ENCODE measurements around the gene SMIM22.

Gene SMIM22

GRCh38 chr16:4795828-4796572, 831 bp downstream of the SMIM22 start:
- DNase-seq (ENCODE audit: low read depth in 1 of 2, low spot score in 1 of 2), result no peak

GRCh38 chr16:4796982-4797804, 2.0 kb downstream of the SMIM22 start:
- no peak for DNase-seq (ENCODE audit: low read depth in 1 of 2, low spot score in 1 of 2)

GRCh38 chr16:4797805-4798252, 2.7 kb downstream of the SMIM22 start:
- DNase-seq (ENCODE audit: low read depth in 1 of 2, low spot score in 1 of 2), result no peak

GRCh38 chr16:4798456-4798855, 3.3 kb downstream of the SMIM22 start:
- no peak for DNase-seq (ENCODE audit: low read depth in 1 of 2, low spot score in 1 of 2)

- no peak for DNase-seq (ENCODE audit: low read depth in 1 of 2, low spot score in 1 of 2)
Observed at GRCh38 chr16:4799171-4799855, 4.1 kb downstream of the SMIM22 start.

DNA sequence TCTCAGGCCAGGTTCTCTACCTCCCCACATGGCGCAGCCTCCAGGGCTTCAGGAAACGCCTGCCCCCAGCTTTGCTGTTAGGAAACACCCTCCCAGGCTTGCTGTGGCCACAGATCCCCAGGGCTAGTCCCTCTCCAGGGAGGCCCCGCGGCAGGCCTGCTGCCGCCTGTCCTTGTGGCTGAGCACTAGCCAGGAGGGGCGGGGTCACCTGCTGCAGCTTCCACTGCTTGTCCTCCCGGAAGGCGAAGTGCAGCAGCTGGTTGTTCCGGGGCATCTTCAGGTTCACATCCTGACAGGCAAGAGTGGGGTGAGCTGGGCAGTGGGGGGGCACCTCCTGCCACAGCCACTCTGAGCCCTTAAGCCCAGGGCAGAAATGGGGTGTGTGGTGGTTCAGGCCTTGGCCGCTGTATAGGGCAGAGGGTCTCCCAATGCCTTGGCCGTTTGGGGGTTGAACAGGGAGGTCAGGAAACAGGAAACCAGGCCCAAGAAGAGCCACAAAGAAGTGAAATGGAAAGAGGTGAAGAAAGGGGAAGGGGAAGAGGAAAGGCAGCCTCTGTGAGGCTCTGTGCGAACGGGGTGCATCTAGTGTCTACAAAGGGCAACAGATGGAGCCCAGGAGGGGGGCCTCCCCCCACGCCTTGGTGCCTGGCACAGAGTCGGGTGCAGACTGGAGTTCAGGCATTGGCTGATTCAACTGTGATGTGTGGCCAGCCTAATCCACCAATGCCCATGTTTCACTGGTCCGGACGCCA, 5.3 kb downstream of the SMIM22 start:
- DNase-seq (ENCODE audit: low read depth in 1 of 2, low spot score in 1 of 2), result no peak

DNA sequence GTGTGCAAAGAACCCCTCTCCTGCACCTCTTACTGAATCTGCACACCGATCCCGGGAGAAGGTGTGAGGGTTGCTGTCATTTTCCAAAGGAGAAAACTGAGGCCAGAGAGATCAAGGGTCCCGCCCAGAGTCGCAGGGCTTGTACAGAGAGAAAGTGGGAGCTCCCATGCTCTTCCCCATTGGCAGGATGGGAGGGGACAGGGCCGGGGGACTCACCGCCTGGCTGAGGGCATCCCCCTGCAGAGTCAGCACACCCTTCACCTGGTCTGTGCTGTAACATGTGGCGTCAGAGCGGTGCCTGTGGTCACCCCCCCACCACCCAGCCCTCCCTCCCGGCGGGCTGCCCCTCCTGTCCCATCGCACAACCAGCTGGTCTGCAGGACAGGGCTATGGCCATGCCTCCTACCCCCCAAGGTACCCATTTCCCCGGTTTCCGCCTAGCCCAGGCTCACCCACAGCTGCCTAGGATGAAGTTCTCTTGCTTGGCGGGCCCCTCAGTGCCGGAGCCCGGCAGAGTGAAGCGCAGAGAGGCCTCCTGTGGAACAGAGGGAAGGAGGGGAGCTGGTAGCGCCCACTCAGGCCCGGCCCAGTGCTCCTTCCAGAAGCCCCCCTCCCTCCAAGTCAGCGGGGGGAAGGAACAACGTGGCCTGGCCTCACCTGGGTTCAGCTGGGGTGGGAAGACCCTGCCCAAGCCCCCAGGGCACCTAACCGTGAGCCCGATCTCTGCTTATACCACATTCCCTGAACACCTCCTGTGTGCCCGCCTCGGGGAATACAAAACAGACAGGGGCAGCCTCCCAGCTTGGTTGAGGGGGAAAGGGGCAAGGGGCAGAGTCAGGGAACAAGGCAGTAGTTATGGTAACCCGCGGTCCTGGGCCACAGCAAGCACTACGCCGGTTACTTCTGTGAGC, 6.1 kb downstream of the SMIM22 start:
- DNase-seq (ENCODE audit: low read depth in 1 of 2, low spot score in 1 of 2), result no peak

DNA sequence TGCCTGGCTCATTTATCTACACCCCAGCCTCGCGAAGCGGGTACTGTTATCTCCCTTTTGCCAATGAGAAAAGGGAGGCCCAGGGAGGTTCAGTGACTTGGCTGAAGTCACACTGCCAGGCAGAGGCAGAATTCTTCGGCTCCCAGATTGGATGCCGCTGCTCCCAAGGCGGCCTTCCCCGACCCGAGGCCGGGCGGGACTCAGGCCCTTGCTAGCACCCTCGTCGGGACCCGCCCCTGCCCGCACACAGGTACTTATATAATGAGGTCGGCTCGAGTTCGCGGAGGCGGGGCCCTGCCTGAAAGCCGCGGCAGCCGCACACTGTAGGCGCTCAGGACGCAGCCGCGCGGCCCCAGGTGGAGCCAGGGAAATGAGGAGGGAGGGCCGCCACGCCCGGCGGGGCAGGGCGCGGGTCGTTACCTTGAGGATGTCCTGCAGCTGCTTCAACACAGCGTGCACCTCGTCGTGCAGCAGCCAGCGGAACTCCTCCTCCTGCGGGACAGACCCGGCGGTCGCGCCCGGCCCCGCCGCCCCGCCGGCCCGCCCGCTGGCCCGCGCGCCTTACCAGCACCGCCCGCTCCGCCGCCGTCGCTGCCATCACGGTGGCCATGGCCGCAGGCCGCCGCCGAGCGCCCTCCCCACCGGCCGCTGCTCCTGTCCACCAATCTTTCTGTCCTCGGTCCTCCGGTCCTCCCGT, 6.9 kb downstream of the SMIM22 start, which contains the start of gene ROGDI:
Gene ROGDI (minus strand): TSS at position 672 of the 697 bp plus-strand sequence. CDS start 62 bp downstream, at position 610.
- DNase-seq (ENCODE audit: low read depth in 1 of 2, low spot score in 1 of 2), result peak; percentile 59 to 67

DNA sequence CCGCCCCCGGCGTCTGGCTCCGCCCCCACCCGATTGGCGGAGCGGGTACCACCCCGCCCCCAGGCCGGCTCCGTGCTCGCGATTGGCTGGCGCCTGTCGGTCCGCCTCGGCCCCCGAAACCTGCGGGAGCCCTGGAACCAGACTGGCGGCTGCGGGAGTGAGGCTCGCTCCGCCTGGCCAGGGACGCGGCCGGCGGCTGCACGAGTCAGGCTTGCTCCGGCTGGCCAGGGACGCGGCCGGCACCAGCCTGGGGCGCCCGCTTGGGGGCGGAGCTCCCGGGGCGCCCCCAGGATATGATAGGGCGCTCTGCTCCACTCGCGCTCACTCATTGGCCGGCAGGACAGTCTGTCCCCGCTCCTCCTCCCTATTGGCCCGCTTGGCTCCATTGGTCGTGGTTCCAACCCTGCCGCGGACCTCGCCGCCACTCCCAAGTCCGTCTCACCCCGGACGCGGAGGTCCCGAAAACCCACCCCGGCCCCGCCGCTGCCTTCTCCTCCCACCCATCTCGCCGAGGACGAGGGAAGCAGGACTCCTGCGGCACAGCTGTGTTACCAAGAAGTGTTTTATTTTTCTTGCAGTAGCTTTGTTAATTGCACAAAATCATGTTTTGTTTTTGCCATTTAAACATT, 7.6 kb downstream of the SMIM22 start:
- DNase-seq (ENCODE audit: low read depth in 1 of 2, low spot score in 1 of 2), result peak; percentile 83 to 86

DNA sequence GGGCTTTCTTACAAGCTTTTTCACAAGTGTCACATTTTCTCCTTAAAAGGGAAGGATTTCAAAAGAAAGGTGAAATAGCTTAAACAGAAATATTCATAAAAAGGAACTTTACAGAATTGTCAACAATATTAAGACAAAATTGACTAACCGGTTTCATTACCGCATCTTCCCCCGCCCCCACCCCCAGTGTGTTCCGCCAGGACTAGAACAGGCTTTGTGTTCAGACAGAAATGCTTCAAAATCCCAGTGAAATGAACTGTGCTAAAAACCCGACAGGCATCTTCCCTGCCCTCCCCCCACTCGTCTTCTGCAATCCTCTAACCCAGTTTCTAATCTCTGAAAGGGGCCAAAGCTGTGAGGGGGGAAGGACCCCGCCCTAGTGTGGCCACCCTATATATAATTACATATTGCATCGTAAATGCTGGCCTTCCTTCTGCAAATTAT, 8.3 kb downstream of the SMIM22 start:
- DNase-seq (ENCODE audit: low read depth in 1 of 2, low spot score in 1 of 2), result no peak

DNA sequence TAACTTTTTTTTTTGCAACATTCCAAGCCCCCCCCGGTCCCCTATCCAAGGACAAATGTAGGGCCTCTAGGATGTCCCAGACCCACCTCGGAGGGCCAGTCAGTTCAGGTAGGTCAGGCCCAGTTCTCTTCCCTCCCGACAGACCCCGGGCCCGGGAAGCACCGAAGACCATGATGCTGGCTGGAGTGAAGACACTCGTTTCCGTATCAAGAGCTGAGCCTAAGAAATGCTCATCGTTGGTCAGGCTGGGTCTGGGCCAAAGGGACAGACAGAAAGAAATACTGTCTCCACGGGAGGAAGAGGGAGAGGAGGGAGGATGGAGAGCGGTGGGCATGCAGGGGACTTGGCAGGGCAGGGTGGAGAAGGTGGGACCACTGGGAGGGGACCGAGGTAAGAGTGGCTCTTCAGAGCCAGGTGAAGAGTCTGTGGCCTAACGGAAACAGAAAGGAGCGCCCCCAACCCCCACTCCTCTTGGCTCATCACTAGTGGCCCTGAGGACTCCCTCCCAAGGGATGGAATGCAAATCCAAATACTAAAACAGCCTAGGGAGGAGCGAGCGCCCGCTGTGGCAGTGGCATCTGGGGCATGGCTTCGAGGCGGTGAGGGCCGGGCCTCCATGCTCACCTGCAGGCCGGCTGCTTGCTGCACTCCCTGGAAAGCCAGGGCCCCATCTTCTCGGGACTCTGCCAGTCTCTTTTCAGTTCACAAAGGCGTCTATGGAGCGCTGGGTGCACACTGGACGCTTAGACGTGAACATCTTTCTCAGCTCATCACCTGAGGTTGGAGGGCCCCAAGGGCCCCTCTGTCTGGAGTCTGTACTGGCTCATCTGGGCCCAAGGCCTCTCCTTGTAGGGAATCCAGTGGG, 9.0 kb downstream of the SMIM22 start:
- DNase-seq (ENCODE audit: low read depth in 1 of 2, low spot score in 1 of 2), result no peak

GRCh38 chr16:4805231-4805630, 10.1 kb downstream of the SMIM22 start:
- no peak for DNase-seq (ENCODE audit: low read depth in 1 of 2, low spot score in 1 of 2)

GRCh38 chr16:4806280-4806679, 11.1 kb downstream of the SMIM22 start:
- DNase-seq (ENCODE audit: low read depth in 1 of 2, low spot score in 1 of 2), result no peak

GRCh38 chr16:4811242-4811641, 16.1 kb downstream of the SMIM22 start:
- no peak for DNase-seq (ENCODE audit: low read depth in 1 of 2, low spot score in 1 of 2)

DNA sequence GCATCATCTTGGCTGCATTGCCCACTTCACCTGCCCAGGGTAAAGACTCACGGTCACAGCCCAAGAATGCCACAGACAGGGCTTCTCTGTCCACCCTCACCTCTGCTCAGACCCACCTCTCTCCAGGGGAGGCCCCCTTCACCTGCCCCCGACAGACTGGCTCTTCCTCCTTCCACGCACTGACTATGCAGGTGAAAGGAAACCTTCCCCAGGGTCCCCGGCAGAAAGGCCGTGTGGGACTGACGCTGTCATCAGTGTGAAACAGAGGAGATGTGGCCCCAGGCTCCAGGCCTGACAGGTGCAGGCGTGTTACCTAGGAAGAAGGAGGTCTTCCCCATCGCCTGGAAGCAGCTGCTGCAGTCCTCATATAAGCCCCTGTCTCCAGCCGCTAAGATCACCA, 16.6 kb downstream of the SMIM22 start:
- DNase-seq (ENCODE audit: low read depth in 1 of 2, low spot score in 1 of 2), result no peak

GRCh38 chr16:4813251-4814003, 18.3 kb downstream of the SMIM22 start:
- DNase-seq (ENCODE audit: low read depth in 1 of 2, low spot score in 1 of 2), result no peak

GRCh38 chr16:4814046-4814445, 18.9 kb downstream of the SMIM22 start:
- no peak for DNase-seq (ENCODE audit: low read depth in 1 of 2, low spot score in 1 of 2)
